Rectal smooth muscle tissue (tissue), 1 donor: ENCODE measurements around the gene SLC1A7.

Experiments
- H3K27ac ChIP-seq: one replicate; pipeline ENCODE4 v1.7.0; 2013; ENCODE audit warnings: low read depth, low read length, inconsistent platforms
- H3K27me3 ChIP-seq: one replicate; pipeline ENCODE4 v1.7.0; 2013; ENCODE audit warnings: low read length; ENCODE audit not compliant: control insufficient read depth, insufficient read depth
- H3K36me3 ChIP-seq: one replicate; pipeline ENCODE4 v1.7.0; 2013; ENCODE audit warnings: low read length; ENCODE audit not compliant: control insufficient read depth, insufficient read depth
- H3K4me1 ChIP-seq: one replicate; pipeline ENCODE4 v1.7.0; 2013; ENCODE audit warnings: low read length; ENCODE audit not compliant: control insufficient read depth, insufficient read depth
- H3K4me3 ChIP-seq: one replicate; pipeline ENCODE4 v1.7.0; 2013; ENCODE audit warnings: low read length
- H3K9ac ChIP-seq: one replicate; pipeline ENCODE4 v1.7.0; 2013; ENCODE audit warnings: low read length

SLC1A7 gene

GRCh38 chr1:53043271-53043670 is 99.2 kb downstream of the SLC1A7 start:
- H3K9ac ChIP-seq = no peak overlapping the region
- peaks cover 16% of the 10 kb centered on the region for H3K36me3 ChIP-seq
- no peak overlapping the region for H3K27ac ChIP-seq
- peaks cover 12% of the 10 kb centered on the region for H3K4me1 ChIP-seq
- no peaks in the 10 kb centered on the region for H3K27me3 ChIP-seq
- H3K4me3 ChIP-seq = no peak overlapping the region

GRCh38 chr1:53038566-53038965 is 103.9 kb downstream of the SLC1A7 start:
- no peak overlapping the region for H3K4me3 ChIP-seq
- H3K27me3 ChIP-seq = no peaks in the 10 kb centered on the region
- H3K4me1 ChIP-seq = no peaks in the 10 kb centered on the region
- peaks cover 13% of the 10 kb centered on the region for H3K36me3 ChIP-seq
- no peak overlapping the region for H3K27ac ChIP-seq
- H3K9ac ChIP-seq = no peak overlapping the region
